H4 (cell line): ENCODE results near the gene CLEC18A. TPM values are rescaled to one million over a fixed set of nuclear protein-coding genes. Genes with fewer than 3 reads are reported as not detected.

ENCODE experiments used
- total RNA-seq: library from RNA; depleted of rRNA; stranded (reverse); fragments of >200 nt; shearing (Covaris generic); gene quantifications from 2 replicates; pipeline ENCODE4 v1.2.3, GENCODE V29; 2014; rRNA removed

The CLEC18A gene
- total RNA-seq, 1 experiment from 2014 or later, result 0.02 TPM

Other genes with a start within 250 kb of the CLEC18A start
- 2,318 and 2,447 TPM in 2 replicates for gene NQO1, start 224.8 kb upstream of the CLEC18A start, total RNA-seq
- gene NOB1, start 196.4 kb upstream of the CLEC18A start, total RNA-seq, result 13.3 and 20.2 TPM in 2 replicates
- gene WWP2, start 189.0 kb upstream of the CLEC18A start, total RNA-seq, result 12.6 and 15.1 TPM in 2 replicates
- gene PDPR, start 163.0 kb downstream of the CLEC18A start, total RNA-seq, result 9.6 and 12.4 TPM in 2 replicates
- not detected in 2 replicates for gene CLEC18C, start 222.5 kb downstream of the CLEC18A start, total RNA-seq